ENCODE measurements around the gene TNFRSF1B. TPM values are rescaled to one million over a fixed set of nuclear protein-coding genes. Genes with fewer than 3 reads are reported as not detected.

TNFRSF1B gene
- total RNA-seq, 2 donors from 2014 or later, result 18.6 to 28.3 TPM

- DNase-seq (no peak), ATAC-seq (no peak)
- intact Hi-C loops (cut with DNase I, micrococcal nuclease), result no loop called here
These were observed 14.5 kb upstream of the TNFRSF1B start for GRCh38 chr1:12152113-12152891.

GRCh38 chr1:12153181-12153785 lies 13.5 kb upstream of the TNFRSF1B start:
- intact Hi-C loops (cut with DNase I, micrococcal nuclease), result no loop called here
- peak in 1 of 2 donors; percentile 67 for DNase-seq
- ATAC-seq, result peak; percentile 66

- DNase-seq, result no peak
- ATAC-seq, result no peak
- intact Hi-C loops (cut with DNase I, micrococcal nuclease), result no loop called here
These were observed 11.5 kb upstream of the TNFRSF1B start for GRCh38 chr1:12155328-12155727.

GRCh38 chr1:12157366-12158231 lies 9.2 kb upstream of the TNFRSF1B start:
- intact Hi-C loops (cut with DNase I, micrococcal nuclease), result no loop called here
- no peak for ATAC-seq
- no peak for DNase-seq

- ATAC-seq, result no peak
- no peak for DNase-seq
- intact Hi-C loops (cut with DNase I, micrococcal nuclease), result no loop called here
These were observed 8.3 kb upstream of the TNFRSF1B start for GRCh38 chr1:12158357-12159092.

GRCh38 chr1:12159816-12160215 lies 7.0 kb upstream of the TNFRSF1B start:
- no peak for DNase-seq
- intact Hi-C loops (cut with DNase I, micrococcal nuclease), result no loop called here

GRCh38 chr1:12161324-12161661 lies 5.5 kb upstream of the TNFRSF1B start:
- DNase-seq, result no peak

More at GRCh38 chr1:12159816-12160215, 7.0 kb upstream of the TNFRSF1B start:
- no peak for ATAC-seq

GRCh38 chr1:12161662-12162458 lies 4.9 kb upstream of the TNFRSF1B start:
- ATAC-seq (peak; percentile 89), DNase-seq (peak; percentile 84 to 92)
- intact Hi-C loops (cut with DNase I, micrococcal nuclease), result no loop called here

More at GRCh38 chr1:12161324-12161661, 5.5 kb upstream of the TNFRSF1B start:
- intact Hi-C loops (cut with DNase I, micrococcal nuclease), result no loop called here
- no peak for ATAC-seq

- intact Hi-C loops (cut with DNase I, micrococcal nuclease), result no loop called here
- ATAC-seq (no peak), DNase-seq (no peak)
These were observed 4.2 kb upstream of the TNFRSF1B start for GRCh38 chr1:12162459-12163137.

- no peak for DNase-seq
- ATAC-seq, result no peak
- intact Hi-C loops (cut with DNase I, micrococcal nuclease), result no loop called here
These were observed 3.6 kb upstream of the TNFRSF1B start for GRCh38 chr1:12163210-12163609.

GRCh38 chr1:12164210-12164609 lies 2.6 kb upstream of the TNFRSF1B start:
- ATAC-seq (no peak), DNase-seq (no peak)
- intact Hi-C loops (cut with DNase I, micrococcal nuclease), result no loop called here

- no peak for ATAC-seq
- intact Hi-C loops (cut with DNase I, micrococcal nuclease), result no loop called here
- DNase-seq, result no peak
These were observed 1.4 kb upstream of the TNFRSF1B start for GRCh38 chr1:12165342-12165741.

- DNase-seq, result no peak
- intact Hi-C loops (cut with DNase I, micrococcal nuclease), result no loop called here
- ATAC-seq, result no peak
These were observed 970 bp downstream of the TNFRSF1B start for GRCh38 chr1:12167493-12168429.

GRCh38 chr1:12168451-12169160 lies 1.8 kb downstream of the TNFRSF1B start:
- intact Hi-C loops (cut with DNase I, micrococcal nuclease), result no loop called here
- DNase-seq, result no peak
- ATAC-seq, result no peak

- intact Hi-C loops (cut with DNase I, micrococcal nuclease), result no loop called here
- DNase-seq, result no peak
- no peak for ATAC-seq
These were observed 2.8 kb downstream of the TNFRSF1B start for GRCh38 chr1:12169442-12170135.

Measured in left colon (tissue), 2 donors.